Vagina (tissue), 2 donors: ENCODE results near the gene SCAANT1. TPM values are rescaled to one million over a fixed set of nuclear protein-coding genes. Genes with fewer than 3 reads are reported as not detected.

Experiments
- DNase-seq, 2 donors: peaks; one replicate each; pipeline ENCODE4 v3.0.0-alpha.2; 2017; ENCODE audit errors: extremely low spot score in 2 of 2
- H3K27ac ChIP-seq: fragments of 200-600 bp; sonication (generic); one replicate; pipeline ENCODE4 v1.5.1; 2019
- H3K27me3 ChIP-seq: fragments of 200-600 bp; sonication (generic); one replicate; pipeline ENCODE4 v1.5.1; 2019
- H3K36me3 ChIP-seq, 2 donors: fragments of 200-600 bp; sonication (generic); one replicate each; pipeline ENCODE4 v1.5.1; 2017 to 2019
- H3K4me1 ChIP-seq: fragments of 200-600 bp; sonication (generic); one replicate; pipeline ENCODE4 v1.5.1; 2019
- H3K4me3 ChIP-seq, 2 donors: fragments of 200-600 bp; sonication (generic); 1 replicate in 1 of 2; 2 replicates in 1 of 2; pipeline ENCODE4 v1.5.1; 2016 to 2019
- H3K9me3 ChIP-seq: fragments of 200-600 bp; sonication (generic); one replicate; pipeline ENCODE4 v1.5.1; 2019
- CTCF ChIP-seq, 3 experiments: fragments of 450-650 bp in 2 of 3; fragments of 200-600 bp in 1 of 3; sonication (generic) in 1 of 3; IDR thresholded peaks; one replicate each; pipeline ENCODE4 v1.5.1; 2017 to 2019; ENCODE audit warnings: antibody characterized with exemption in 3 of 3, mild to moderate bottlenecking in 2 of 3, moderate library complexity in 2 of 3
- POLR2A ChIP-seq, 2 donors: fragments of 450-650 bp; IDR thresholded peaks; one replicate each; pipeline ENCODE4 v1.6.1; 2017; ENCODE audit warnings: antibody characterized with exemption in 2 of 2, mild to moderate bottlenecking in 2 of 2, moderate library complexity in 2 of 2
- POLR2AphosphoS5 ChIP-seq, 2 donors: sonication (generic); formaldehyde crosslinking; IDR thresholded peaks; one replicate each; pipeline ENCODE4 v1.9.0; 2017; ENCODE audit warnings: antibody characterized with exemption in 2 of 2, mild to moderate bottlenecking in 2 of 2, low read depth in 1 of 2; ENCODE audit not compliant: insufficient read depth in 1 of 2
- intact Hi-C: fragments of 100-400 bp; cut with DNase I; formaldehyde crosslinking; loops from one replicate; pipeline ENCODE4 v1.15.1; 2023
- total RNA-seq: library from RNA; depleted of rRNA; stranded (reverse); fragments of >200 nt; gene quantifications from one replicate; pipeline ENCODE4 v1.2.3, GENCODE V29; 2016

The SCAANT1 gene
- total RNA-seq, 1 donor from 2014 or later: not detected

- intact Hi-C loops: no loop called here
- no peaks in the 10 kb centered on the region for H3K27me3 ChIP-seq
- TF ChIP-seq CTCF (IDR thresholded peaks at IDR 0.05) (no peak), POLR2AphosphoS5 (IDR thresholded peaks at IDR 0.05; ENCODE audit: insufficient read depth in 1 of 2, low read depth in 1 of 2) (no peak), POLR2A (IDR thresholded peaks at IDR 0.05) (no peak)
- no peak overlapping the region for H3K4me3 ChIP-seq
- no peak for DNase-seq
- no peaks in the 10 kb centered on the region for H3K36me3 ChIP-seq
- H3K27ac ChIP-seq: no peak overlapping the region
- H3K9me3 ChIP-seq: no peaks in the 10 kb centered on the region
- H3K4me1 ChIP-seq: peaks cover 37% of the 10 kb centered on the region
Observed at GRCh38 chr3:63951492-63952247, 39.5 kb upstream of the SCAANT1 start.

GRCh38 chr3:63950698-63951097, 38.5 kb upstream of the SCAANT1 start:
- Histone ChIP-seq H3K4me1 (peaks cover 37% of the 10 kb centered on the region), H3K27ac (no peak overlapping the region), H3K4me3 (no peak overlapping the region), H3K27me3 (no peaks in the 10 kb centered on the region), H3K36me3 (no peaks in the 10 kb centered on the region), H3K9me3 (no peaks in the 10 kb centered on the region)
- no peak for TF ChIP-seq POLR2A (IDR thresholded peaks at IDR 0.05)
- TF ChIP-seq CTCF (IDR thresholded peaks at IDR 0.05): no peak
- no peak for TF ChIP-seq POLR2AphosphoS5 (IDR thresholded peaks at IDR 0.05; ENCODE audit: insufficient read depth in 1 of 2, low read depth in 1 of 2)
- intact Hi-C loops: no loop called here
- no peak for DNase-seq

GRCh38 chr3:63949005-63949404, 36.8 kb upstream of the SCAANT1 start:
- no peaks in the 10 kb centered on the region for H3K9me3 ChIP-seq
- no peaks in the 10 kb centered on the region for H3K27me3 ChIP-seq
- no peak overlapping the region for H3K4me3 ChIP-seq
- no peaks in the 10 kb centered on the region for H3K36me3 ChIP-seq
- peaks cover 49% of the 10 kb centered on the region for H3K4me1 ChIP-seq
- TF ChIP-seq POLR2AphosphoS5 (IDR thresholded peaks at IDR 0.05; ENCODE audit: insufficient read depth in 1 of 2, low read depth in 1 of 2) (no peak), CTCF (IDR thresholded peaks at IDR 0.05) (no peak), POLR2A (IDR thresholded peaks at IDR 0.05) (no peak)
- intact Hi-C loops: no loop called here
- DNase-seq: no peak
- H3K27ac ChIP-seq: no peak overlapping the region

- no peak overlapping the region for H3K27ac ChIP-seq
- H3K27me3 ChIP-seq: no peaks in the 10 kb centered on the region
- no peaks in the 10 kb centered on the region for H3K9me3 ChIP-seq
- peaks cover 42% of the 10 kb centered on the region for H3K4me1 ChIP-seq
- H3K36me3 ChIP-seq: no peaks in the 10 kb centered on the region
- no peak overlapping the region for H3K4me3 ChIP-seq
- intact Hi-C loops: no loop called here
- TF ChIP-seq POLR2A (IDR thresholded peaks at IDR 0.05): no peak
- TF ChIP-seq CTCF (IDR thresholded peaks at IDR 0.05): no peak
- no peak for TF ChIP-seq POLR2AphosphoS5 (IDR thresholded peaks at IDR 0.05; ENCODE audit: insufficient read depth in 1 of 2, low read depth in 1 of 2)
- no peak for DNase-seq
Observed at GRCh38 chr3:63947594-63947993, 35.4 kb upstream of the SCAANT1 start.

GRCh38 chr3:63946753-63947152, 34.6 kb upstream of the SCAANT1 start:
- no peak for DNase-seq

More at GRCh38 chr3:63946753-63947152, 34.6 kb upstream of the SCAANT1 start:
- Histone ChIP-seq H3K27me3 (no peaks in the 10 kb centered on the region), H3K27ac (no peak overlapping the region), H3K9me3 (no peaks in the 10 kb centered on the region), H3K36me3 (no peaks in the 10 kb centered on the region), H3K4me1 (peaks cover 33% of the 10 kb centered on the region), H3K4me3 (no peak overlapping the region)
- no peak for TF ChIP-seq POLR2A (IDR thresholded peaks at IDR 0.05)
- no peak for TF ChIP-seq CTCF (IDR thresholded peaks at IDR 0.05)
- TF ChIP-seq POLR2AphosphoS5 (IDR thresholded peaks at IDR 0.05; ENCODE audit: insufficient read depth in 1 of 2, low read depth in 1 of 2): no peak
- intact Hi-C loops: no loop called here
